Right hindlimb (tissue), 1 donor: ENCODE data around the gene FSHR.

Experiments
- DNase-seq: peaks from one replicate; pipeline ENCODE4 v3.0.0-alpha.2; 2018

The FSHR gene

DNA sequence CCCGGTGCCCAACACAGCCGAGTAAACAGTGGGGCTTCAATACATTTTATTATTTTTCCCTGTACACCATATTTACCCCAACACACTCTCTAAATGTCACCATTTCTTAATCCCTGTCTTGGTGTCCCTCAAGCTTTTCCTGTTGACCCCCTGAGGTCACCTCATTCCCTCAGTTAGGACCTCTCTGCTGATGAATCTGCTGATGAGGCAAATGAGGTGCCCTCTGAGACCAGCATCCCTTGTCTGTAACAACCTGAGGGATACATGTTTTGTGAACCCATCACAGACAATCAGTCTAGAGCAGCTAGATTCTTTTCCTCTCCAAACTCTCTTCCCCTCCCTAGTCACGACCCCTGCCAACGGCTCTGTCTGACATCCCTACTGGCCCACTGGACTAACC, 127.6 kb downstream of the FSHR start:
- DNase-seq: no peak

DNA sequence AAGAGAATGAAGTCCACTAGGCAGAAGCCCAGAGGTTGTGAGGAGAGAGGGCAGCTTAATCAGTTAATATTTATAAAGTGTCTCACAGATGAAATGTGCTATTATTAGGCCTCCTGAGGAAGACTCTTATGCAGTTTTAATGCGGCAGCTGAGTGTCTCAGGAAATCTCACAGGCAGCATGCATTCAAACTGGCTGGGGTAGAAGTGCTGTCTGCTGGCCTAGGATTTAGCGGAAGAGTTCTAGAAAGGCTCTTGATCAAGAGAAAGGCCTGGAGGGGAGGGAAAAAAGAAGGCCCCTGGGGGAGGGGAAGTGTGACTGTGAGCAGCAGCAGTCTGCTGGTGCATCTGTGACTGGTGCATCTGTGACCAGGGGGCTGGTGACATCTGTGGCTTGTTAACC, 133.0 kb downstream of the FSHR start:
- DNase-seq: no peak

DNA sequence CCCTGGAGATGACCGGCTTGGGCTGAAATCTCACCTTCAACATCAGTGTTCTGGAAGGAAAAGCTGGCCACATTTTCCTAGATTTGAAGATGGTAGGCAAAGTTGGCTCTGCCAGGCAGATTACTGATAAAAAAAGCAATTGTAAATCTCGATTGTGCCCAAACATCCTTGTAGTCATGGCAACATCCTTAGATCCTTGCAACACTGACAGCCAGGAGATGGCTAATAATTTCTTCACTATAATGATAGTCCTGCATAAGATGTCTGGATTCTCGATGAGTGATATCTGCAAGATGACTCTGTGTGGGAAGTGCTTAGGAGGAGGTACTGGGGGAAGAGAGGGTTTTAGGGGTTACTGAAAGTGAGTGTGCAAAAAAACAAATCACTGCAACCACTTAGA, 149.1 kb downstream of the FSHR start:
- no peak for DNase-seq

DNA sequence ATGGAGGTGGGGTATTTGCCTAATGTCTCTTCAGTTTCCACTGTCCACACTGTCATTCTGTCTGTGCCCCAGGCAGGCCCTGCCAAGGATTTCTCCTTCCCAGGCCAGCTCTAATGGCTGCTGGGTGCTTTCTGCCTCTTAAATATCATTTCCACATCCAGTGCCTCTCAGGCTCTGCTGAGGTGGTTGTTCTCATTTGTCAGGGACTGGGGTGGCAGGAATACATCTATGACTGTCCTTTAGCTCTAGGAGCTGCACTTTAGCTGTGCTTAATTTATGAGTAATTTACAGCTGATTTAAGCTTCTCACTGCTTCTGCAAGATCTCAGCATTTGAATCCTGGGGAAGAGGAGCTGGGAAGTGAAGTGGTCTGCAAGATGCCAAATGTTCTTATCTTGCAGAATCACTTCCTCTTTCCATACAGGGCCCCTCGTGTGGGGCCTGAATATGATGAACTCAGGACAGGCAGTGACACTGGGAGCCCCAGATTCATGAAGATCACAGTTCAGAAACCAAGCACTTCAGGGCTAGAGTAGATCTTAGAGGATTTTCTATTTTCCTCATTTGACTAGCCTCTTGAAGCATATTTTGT, 150.2 kb downstream of the FSHR start:
- DNase-seq: no peak

DNA sequence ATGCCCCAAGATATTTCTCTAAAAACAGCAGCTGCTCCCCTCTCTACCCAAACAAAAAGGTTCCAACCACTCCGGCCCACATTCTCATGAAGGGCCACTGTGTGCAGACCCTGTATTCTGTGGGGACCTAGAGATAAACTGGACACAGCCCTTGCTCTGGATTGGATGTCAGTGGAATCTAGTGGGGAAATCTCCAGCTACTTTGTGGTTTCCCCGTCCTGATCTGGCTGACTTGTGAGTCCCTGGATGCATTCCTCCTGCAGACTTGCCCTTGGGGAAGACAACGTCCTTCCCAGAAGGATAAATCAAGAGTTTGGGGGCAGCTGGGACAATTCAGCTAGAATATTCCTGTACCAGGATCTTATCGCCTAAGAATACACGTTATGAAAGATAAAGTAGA, 151.1 kb downstream of the FSHR start:
- DNase-seq: no peak

DNA sequence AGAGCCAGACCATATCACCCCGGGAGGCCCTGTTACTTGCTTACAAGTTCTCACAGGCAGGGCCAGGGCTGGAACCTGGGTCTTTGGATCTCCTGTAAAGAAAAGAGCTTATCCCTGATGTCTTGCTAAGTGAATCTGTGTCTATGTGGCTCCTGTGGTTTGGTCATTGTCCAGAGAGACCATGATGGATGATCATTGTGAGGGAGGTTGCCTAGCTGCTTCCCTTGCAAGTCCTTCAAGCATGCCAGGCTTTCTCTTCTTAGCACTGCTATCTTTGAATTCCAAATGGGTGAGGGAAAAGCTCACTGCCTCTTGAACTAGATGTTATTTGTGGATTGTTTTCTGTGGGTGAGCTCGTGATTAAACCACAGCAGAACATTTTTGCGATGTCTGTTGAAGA, 151.6 kb downstream of the FSHR start:
- DNase-seq: no peak

DNA sequence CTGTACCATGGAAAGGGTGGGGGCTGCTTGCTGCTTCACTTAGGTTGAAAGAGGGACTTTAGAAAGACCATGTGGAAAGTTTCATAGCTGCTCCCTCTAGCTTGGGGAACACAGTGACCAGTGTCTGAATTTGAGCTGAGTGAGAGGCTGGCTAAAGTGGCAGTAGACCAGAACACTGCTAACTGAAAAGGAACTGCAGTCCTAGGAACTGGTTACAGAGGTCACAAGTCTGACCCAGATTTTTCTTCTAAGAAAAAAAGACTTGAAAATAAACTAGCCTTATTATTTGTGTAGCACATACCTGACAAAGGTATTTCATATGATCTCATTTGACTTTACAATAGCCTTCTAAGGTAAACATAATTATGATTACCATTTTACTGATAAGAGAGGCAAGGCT, 153.6 kb downstream of the FSHR start:
- no peak for DNase-seq

DNA sequence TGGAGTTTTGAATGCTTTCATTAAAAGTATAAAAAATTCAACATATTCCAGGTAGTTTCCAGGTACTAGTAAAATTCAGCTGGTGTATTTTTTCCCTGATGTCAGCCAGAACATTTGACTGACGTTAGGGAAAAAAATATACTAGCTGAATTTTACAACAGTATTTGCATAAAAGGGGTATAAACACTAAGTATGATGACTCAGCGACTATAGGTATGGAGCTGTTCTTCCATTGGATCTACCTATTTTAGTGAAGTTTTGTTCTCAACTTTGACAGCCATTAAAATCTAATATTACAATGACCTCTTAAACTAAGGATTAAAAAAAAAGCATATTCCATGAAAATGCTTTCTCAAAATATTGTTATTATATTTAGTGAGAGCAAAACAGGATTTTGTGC, 155.9 kb downstream of the FSHR start:
- DNase-seq: no peak

DNA sequence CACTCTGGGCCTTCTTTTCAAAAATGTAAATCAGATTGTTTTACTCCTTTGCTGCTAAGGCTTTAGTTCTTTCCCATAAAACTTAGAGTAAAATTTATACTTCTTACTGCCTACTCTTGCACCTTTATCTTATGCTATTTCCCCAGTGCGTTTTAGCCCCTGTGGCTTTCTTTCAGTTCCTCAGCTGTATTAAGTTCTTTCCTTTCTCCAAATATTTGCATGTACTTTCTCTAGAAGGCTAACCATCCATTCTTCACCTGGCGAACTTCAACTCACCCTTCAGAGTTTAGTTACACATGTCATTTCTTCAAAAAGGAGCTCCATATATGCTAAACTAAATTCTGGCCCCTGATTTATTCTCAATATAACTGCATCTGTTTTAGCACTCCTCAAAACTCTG, 160.7 kb downstream of the FSHR start:
- no peak for DNase-seq

DNA sequence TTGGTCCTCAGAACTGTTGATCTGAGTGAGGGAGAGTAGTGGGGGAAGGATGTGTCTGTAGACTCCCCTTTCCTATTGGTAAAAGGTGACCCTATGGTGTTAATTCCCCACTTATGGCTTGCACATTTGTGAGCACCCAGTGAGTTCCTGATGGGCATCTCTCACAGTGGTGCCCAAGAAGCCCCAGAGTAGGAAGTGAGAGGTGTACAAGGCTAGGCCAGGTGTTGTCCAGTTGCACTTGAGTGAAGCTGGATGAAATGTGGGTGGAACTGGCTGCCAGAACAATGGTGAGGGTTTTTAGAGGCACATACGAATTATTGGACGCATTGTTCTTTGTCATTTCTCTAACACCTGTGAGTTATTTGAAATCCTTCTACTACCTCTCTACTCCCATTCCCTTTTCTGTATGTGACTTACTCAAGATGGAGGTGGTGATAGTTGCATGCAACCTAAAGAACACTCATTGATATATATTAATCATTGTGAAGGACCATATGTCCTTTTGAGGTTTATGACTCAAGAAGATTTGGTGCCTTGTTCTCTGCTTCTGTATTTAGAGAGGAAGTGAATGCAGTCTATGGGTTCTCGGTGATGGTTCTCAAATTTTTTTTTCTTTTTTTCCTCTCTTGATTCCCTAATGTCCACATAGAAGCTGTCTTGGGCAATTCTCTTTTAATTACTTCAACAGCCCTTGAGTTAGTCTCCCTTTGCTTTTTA, 162.7 kb downstream of the FSHR start:
- DNase-seq: no peak

DNA sequence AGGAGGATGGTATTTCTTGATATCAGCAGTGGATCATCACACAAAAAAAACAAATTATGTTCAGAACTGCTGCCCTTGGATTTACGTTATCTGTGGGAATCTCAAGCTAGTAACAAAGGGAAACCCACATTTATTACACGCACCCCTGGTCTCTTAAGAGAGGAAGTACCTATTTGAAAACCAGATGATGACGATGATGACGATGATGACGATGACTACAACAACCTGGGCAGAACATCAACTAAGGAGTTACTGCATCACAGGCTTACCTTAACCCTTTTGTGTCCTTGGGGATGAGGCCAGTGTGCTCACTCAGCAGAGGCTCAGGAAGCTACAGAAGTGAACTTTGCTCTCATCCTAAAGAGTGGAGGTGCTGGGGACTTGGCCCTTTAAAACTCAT, 169.4 kb downstream of the FSHR start:
- no peak for DNase-seq

DNA sequence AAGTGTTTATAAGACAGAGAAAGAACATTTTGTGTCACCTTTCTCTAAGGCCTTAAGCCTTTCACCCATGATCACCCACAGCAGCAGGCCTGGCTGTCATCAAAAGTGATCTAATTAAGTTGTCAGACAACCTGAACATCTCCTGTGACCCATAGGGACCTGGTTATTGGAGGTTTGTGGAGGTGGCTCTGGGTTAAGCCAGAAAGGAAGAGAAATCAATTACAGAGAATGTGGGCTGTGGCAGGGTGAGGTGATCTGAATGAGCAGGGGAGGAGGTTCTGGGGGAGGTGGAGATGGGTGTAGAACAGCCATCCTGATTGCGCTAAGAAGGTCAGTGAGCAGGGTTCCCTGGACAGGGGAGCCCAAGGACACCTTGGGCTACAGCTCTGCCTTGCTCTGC, 170.8 kb downstream of the FSHR start:
- DNase-seq: no peak

DNA sequence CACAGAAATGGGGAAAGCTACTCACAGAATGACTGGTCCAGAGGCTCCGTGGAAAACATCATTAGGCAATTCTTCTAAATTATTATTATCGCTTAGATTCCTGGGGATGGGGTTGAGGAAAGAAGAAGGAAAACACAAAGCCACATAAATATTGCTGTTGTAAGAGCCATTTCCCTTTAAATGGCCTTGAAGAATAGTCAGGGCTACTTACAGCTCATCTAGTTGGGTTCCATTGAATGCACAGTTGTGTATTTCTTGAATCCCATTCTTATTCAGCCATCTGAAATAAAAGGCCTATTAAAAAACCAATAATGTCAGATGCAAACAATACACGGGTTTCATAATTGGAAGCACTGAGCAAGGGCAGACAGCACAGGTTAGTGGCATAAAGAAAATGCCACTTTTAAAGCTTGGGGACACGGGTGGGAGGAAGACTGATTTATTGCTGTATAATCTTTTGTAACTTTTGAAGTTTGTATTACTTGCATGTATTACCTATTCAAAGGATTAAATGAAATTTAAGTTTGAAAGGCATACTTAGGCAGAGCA, 171.4 kb downstream of the FSHR start:
- no peak for DNase-seq

DNA sequence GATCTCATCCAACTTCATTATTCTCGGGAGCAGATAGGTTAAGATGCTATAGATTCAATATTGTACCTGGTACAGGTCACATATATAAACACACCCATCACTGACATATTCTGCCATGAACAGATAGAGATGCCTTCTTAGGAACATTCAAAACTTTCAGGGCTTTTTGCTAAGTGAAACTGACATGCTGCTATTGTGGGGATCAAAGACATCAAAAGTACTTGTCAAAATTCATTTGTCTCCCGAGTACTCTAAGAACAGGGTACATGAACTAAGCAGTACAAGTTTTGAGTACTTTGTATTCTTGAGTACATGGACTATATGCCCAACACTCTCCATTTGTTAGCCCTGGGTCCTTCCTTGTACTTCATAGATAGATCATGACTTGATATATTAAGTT, 173.5 kb downstream of the FSHR start:
- no peak for DNase-seq

DNA sequence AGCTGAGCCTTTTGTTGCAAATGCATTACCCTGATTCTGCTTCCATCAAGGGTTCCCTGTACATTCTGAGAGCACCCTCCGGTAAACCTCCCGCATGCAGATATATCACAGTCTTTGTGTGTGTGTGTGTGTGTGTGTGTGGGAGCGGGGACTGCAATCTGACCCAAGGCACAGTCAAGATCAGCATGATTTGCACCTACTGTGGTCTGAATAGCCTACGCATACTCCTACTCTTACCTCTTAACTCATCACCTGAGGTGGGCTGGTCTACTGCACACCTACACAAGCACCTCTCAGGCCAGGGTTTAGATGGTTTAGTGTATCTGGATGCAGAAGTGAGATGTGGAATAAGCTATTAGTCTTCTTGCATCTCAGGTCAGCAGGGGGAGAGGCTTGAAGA, 174.6 kb downstream of the FSHR start:
- DNase-seq: no peak

DNA sequence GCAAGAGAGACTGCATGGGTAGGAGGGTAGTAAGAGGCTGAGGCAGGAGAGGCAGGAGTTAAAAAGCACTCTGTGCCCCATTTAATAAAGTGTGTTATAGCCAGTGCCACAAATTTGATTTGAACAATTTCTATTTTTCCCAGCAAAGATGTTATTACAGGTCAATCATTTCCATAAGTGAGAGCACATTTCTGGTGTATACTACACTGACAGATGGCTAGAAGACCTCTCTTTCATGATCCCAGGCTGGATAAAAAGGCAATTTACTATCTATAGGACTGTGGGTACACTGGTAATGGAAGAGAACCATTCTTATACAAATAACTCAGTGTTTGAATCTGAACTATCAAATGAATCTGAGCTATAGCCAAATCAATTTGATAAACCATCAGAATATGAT, 176.2 kb downstream of the FSHR start:
- DNase-seq: no peak

DNA sequence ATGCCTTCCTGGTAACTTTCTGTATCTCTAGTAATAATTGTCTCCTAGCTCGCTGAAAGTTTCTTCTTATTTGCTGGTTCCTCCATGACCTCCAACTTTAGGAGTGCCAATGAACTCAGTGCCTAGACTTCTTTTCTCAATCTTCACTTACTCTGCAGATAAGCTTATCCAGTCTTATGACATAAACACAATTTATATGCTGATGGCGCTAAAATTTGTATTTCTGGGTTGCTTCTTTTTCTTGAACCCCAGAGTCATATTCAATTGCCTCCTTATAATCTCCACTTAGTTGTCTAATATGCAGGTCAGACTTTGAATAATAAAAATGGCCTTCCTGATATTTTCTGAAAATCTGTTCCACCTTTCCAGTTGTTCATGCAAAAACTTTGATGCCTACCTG, 182.5 kb downstream of the FSHR start:
- DNase-seq: no peak

DNA sequence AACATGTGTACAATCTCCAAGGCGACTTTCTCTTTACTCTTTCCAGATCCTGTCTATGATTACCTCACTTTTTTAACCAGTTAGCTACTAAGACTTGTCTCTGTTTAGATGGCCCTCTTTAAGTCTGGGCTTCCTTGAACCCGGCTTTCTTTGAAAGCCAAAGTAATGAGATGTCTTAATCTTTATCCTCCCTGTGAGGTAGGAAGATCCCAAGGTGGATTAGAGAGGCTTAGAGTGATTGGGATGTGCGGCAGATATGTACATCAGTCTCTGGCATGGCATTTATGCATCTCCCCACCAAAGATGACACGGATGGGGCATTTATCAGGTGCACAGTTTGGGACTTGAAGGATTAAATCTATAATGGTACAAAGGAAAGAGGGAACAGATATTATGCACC, 186.3 kb downstream of the FSHR start:
- DNase-seq: no peak

DNA sequence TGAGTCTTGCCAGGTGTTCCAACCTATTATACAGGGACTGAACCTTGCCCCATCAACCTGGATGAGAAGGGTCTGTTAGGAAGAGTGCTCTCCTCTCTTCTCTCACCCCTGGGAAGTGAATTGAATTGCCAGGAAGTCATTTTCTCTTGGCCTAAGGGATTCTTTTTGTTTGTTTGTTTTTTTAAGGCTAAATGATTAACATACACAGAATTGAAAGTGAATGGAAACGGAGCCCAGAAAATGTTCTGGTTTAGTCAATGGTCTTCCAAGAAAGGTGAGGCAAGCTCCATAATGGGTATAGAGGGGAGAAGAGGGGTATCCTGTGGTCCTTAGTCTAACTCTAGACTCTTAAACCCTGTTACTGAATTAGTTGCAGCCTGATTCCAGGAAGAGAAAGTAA, 189.1 kb downstream of the FSHR start:
- DNase-seq: no peak

DNA sequence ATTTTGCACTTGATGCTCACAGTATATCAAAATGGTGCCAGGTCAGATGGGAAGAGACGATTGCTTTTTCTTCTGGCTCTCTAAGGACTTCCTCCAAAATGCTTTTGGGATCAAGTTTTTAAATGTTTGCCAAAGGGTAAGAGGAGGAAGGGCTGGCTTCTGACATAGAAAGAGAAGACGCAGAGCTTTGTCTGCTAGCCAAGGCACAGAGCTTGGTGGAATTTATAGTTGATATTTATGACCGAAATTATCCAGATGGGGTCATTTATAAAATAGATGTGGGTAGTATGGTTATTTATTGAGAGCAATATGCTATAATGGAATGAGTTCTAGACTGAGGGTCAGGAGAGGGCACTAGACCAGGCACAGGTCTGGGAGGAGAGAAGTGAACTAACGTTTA, 193.3 kb downstream of the FSHR start:
- DNase-seq: no peak

DNA sequence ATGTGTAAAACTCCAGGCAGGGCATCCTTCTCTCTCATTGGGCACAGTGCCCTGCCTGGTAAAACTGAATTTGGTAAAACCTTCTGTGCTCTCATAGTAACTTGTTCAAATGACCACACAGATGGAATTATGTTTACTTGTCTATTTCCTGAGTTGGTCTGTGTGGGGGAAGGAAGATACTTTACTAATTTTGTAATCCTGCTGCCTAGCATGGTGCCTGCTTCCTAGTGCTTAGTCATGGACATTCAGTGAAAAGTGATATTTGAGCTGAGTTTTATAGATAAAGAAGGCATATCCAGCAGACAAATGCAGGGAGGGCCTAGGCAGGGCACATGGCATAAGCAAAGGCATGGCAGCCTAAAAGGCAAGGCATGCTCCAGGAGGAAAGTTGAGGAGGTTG, 199.4 kb downstream of the FSHR start:
- DNase-seq: no peak

DNA sequence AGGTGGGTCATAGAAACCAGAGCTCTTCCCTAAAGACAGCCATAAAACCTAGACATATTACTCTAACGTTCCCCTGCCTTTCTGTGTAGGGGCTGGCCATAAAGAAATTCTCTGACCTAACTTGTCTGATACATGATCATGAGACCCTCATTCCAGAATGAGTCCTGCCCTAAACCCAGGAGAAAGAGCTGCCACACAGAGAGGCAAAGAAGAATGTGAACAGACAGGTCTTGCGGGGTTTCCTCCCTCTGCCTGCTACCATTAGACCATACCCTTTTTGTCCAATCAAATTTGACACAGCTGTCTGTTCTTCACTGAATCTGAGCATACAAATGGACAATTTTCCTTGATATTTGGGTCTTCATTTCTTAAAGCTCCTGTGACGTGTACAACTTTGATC, 200.0 kb downstream of the FSHR start:
- DNase-seq: no peak

DNA sequence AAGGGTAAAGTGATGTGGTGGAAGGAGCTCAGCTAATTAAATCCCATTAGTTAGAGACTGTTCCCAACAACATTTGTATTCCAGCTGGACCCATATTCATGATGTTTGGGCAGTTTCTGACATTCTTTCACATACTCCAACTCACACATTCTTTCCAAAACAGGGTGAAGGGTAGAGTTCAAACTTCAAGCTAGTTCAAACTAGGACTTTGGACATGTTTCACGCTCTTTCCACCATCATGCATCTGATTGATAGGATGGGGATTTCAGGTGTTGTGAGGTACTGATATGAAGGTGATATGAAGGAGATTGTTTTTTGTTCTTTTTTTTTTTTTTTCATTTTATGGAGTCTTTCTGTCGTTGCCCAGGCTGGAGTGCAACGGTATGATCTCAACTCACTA, 201.7 kb downstream of the FSHR start:
- no peak for DNase-seq

DNA sequence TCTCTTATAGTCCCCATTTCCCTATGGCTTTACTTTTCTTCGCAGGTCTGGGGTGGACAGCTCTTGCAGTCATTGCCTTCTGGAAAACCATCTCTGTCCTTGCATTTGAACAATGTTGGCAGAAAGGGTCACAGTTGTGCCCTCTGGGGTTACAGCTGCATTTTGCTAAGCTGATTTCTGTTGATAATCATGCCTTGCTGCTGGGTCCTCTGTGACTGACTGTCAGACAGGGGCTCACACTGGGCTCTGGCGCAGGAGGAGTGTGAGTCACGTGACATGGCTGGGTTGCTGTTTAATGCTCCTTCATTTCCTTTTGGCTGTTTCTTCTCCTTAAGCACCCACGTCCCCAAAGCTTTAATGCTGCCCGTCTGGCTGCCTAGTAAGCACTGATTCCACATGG, 202.2 kb downstream of the FSHR start:
- no peak for DNase-seq
